Spleen (tissue), 11 donors: ENCODE measurements around the gene MED27. TPM values are rescaled to one million over a fixed set of nuclear protein-coding genes. Genes with fewer than 3 reads are reported as not detected.
A peak's percentile ranks its signal among the peaks of the same experiment; 100 is the strongest.

ENCODE experiments used
- DNase-seq: peaks from one replicate; pipeline ENCODE4 v3.0.0-alpha.2; 2020
- H3K27ac ChIP-seq, 8 donors: fragments of 200-600 bp; sonication (generic) in 7 of 8; 1 replicate in 4 of 8; 2 replicates in 4 of 8; pipeline versions ENCODE4 v1.5.0 to v1.8.0; 2016 to 2021; ENCODE audit warnings: inconsistent platforms in 4 of 8, mild to moderate bottlenecking in 4 of 8, moderate library complexity in 1 of 8
- H3K27me3 ChIP-seq, 7 donors: fragments of 200-600 bp; sonication (generic) in 6 of 7; replicated peaks in 1 of 7; 1 replicate in 4 of 7; 2 replicates in 3 of 7; pipeline versions ENCODE4 v1.5.0 to v1.8.0; 2016 to 2021; ENCODE audit warnings: inconsistent platforms in 3 of 7, mild to moderate bottlenecking in 1 of 7
- H3K36me3 ChIP-seq, 6 donors: fragments of 200-600 bp; sonication (generic) in 5 of 6; 1 replicate in 4 of 6; 2 replicates in 2 of 6; pipeline versions ENCODE4 v1.5.0 to v1.8.0; 2016 to 2021; ENCODE audit warnings: inconsistent platforms in 2 of 6
- H3K4me1 ChIP-seq, 6 donors: fragments of 200-600 bp; sonication (generic) in 5 of 6; 1 replicate in 3 of 6; 2 replicates in 3 of 6; pipeline versions ENCODE4 v1.5.0 to v1.8.0; 2016 to 2021; ENCODE audit warnings: inconsistent platforms in 3 of 6
- H3K4me3 ChIP-seq, 8 donors: fragments of 200-600 bp; sonication (generic) in 7 of 8; 1 replicate in 4 of 8; 2 replicates in 4 of 8; pipeline versions ENCODE4 v1.5.0 to v1.8.0; 2016 to 2021; ENCODE audit warnings: inconsistent platforms in 4 of 8, mild to moderate bottlenecking in 4 of 8, moderate library complexity in 2 of 8
- H3K9me3 ChIP-seq, 8 donors: fragments of 200-600 bp; sonication (generic) in 7 of 8; 1 replicate in 4 of 8; 2 replicates in 4 of 8; pipeline versions ENCODE4 v1.5.0 to v1.8.0; 2016 to 2021; ENCODE audit warnings: inconsistent platforms in 4 of 8
- CTCF ChIP-seq, 11 experiments: fragments of 200-600 bp in 7 of 11; fragments of 450-650 bp in 4 of 11; sonication (generic) in 4 of 11; IDR thresholded peaks in 8 of 11; conservative IDR thresholded peaks in 3 of 11; 1 replicate in 7 of 11; 2 replicates in 4 of 11; pipeline versions ENCODE4 v1.4.0 to v1.8.0; 2016 to 2021; ENCODE audit warnings: antibody characterized with exemption in 11 of 11, inconsistent platforms in 4 of 11, mild to moderate bottlenecking in 1 of 11
- POLR2A ChIP-seq, 3 donors: fragments of 450-650 bp; IDR thresholded peaks; one replicate each; pipeline ENCODE4 v1.5.1; 2017; ENCODE audit warnings: antibody characterized with exemption in 3 of 3, mild to moderate bottlenecking in 1 of 3
- POLR2AphosphoS5 ChIP-seq, 3 donors: sonication (generic); formaldehyde crosslinking; IDR thresholded peaks; one replicate each; pipeline ENCODE4 v1.5.1; 2017; ENCODE audit warnings: antibody characterized with exemption in 3 of 3
- WGBS, 5 donors: extraction: QIAGEN DNeasy Blood & Tissue Kit in 3 of 5; methylation state at CpG; one replicate each; pipeline versions ENCODE4 v1.1.5 to v1.1.7; 2013 to 2018; 5-methylcytosine and 5-hydroxymethylcytosine counted together
- intact Hi-C: fragments of 100-400 bp; cut with DNase I; formaldehyde crosslinking; loops from one replicate; pipeline ENCODE4 v1.15.0; 2023; ENCODE audit warnings: low total_unique reads
- polyA plus RNA-seq, 3 donors: library from polyadenylated mRNA; stranded (reverse); fragments of 200-250 nt; gene quantifications; one replicate each; pipeline ENCODE4 v1.2.1, GENCODE V29; 2013
- total RNA-seq, 7 donors: library from RNA; depleted of rRNA in 3 of 7; stranded (reverse); fragments of >200 nt in 3 of 7; fragmentation: NEBNext Ultra II Directional in 4 of 7; extraction: Animal tissue kit (Norgen Biotek cat#: 25700) in 4 of 7; gene quantifications; one replicate each; pipeline versions ENCODE4 v1.1.0 to v1.2.1, GENCODE V29; 2016 to 2021
- donor health status: healthy with polysubstance abuse.
- donor health status: DM: no; HTN: no; CAD: no; lungs with moderate emphysema.
- donor health status: DM: no; HTN: no; CAD: no.
- donor health status: Bipolar disorder and iron deficiency.
- donor health status: healthy.
- donor health status: DM: no; HTN: no; CAD: no.
- donor health status: DM: yes; HTN: yes; CAD: no.

Gene MED27
- total and polyA plus RNA-seq, 10 donors: 13.1 to 22.4 (median 16.0) TPM

- Histone ChIP-seq H3K4me1 (peaks cover 0 to 53% (median 6%) of the 10 kb centered on the region in 6 donors), H3K4me3 (no peak overlapping the region), H3K27ac (peak overlapping the region in 1 of 8 donors; percentile 64), H3K9me3 (no peaks in the 10 kb centered on the region), H3K27me3 (no peaks in the 10 kb centered on the region), H3K36me3 (peaks cover 0 to 20% (median 0%) of the 10 kb centered on the region in 6 donors)
- 82 to 91% (median 89%) methylated on average over 5 of the region's 5 CpGs for WGBS, 5 donors
- TF ChIP-seq POLR2A (IDR thresholded peaks at IDR 0.05) (no peak), POLR2AphosphoS5 (IDR thresholded peaks at IDR 0.05) (no peak), CTCF (IDR thresholded peaks at IDR 0.05 in 8 of 11, conservative IDR thresholded peaks at IDR 0.05 in 3 of 11) (no peak)
- intact Hi-C loops: no loop called here
- DNase-seq: no peak
Measured at GRCh38 chr9:132007371-132008025, 72.2 kb downstream of the MED27 start.

DNA sequence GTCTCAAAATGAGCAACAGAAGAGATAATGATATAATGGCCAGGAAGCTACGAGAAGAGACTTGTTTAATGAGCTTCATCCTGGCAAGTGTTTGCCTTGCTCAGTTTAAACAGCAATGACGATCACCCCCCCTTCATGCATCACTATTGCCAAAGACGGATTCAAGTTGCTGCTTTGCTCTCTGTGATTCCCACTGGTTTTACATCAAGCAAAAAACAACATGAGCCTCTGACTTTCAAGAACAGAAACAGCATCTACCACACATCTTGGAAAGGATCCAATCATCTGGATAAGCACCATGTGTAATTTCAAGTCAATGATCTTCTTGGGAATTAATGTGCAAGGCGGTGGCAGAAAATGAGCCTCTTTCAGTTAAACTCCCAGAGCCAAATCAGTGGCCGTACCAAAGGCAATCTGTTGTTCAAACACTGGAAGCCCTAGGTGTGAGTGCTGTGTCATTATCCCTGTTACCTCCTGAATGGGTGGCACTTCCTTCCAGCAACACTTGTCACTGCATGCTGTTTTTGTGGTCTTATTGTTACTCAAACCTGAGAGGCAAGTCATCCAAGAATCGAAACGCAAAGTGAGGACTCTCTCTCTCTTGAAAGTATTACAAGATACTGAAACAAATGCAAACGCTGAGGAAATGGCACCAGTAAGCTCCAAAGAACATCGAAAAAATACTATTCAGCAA, 72.8 kb downstream of the MED27 start:
- 59 to 73% (median 64%) methylated on average over 9 of the region's 9 CpGs for WGBS, 5 donors
- intact Hi-C loops: no loop called here
- H3K36me3 ChIP-seq: peaks cover 0 to 14% (median 0%) of the 10 kb centered on the region in 6 donors
- peak overlapping the region in 1 of 8 donors; percentile 64 for H3K27ac ChIP-seq
- H3K27me3 ChIP-seq: no peaks in the 10 kb centered on the region
- no peak for TF ChIP-seq POLR2AphosphoS5 (IDR thresholded peaks at IDR 0.05)
- no peak for TF ChIP-seq POLR2A (IDR thresholded peaks at IDR 0.05)
- TF ChIP-seq CTCF (IDR thresholded peaks at IDR 0.05 in 8 of 11, conservative IDR thresholded peaks at IDR 0.05 in 3 of 11): no peak
- H3K9me3 ChIP-seq: peaks cover 0 to 1% (median 0%) of the 10 kb centered on the region in 8 donors
- no peak overlapping the region for H3K4me3 ChIP-seq
- no peak for DNase-seq
- H3K4me1 ChIP-seq: peaks cover 0 to 58% (median 8%) of the 10 kb centered on the region in 6 donors

DNA sequence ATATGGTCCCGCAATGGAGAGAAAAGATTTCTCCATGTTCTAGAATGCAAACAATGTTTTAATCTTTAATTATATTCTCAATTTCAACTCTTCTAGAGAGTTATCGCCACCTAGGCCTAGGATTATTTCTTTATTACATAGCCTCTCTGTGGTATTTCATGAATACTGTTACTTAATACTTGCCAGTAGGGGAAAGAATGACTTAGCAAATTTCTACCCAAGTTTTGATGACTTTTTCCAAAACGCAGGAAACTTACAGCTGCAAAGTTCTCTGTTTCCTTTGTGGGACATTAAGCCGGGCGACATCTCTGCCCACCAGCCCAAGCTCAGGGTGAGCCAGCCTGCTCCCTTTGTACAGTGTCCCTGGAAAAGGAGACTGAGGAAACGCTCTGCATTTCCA, 73.8 kb downstream of the MED27 start:
- no peak for DNase-seq
- H3K4me3 ChIP-seq: no peak overlapping the region
- H3K9me3 ChIP-seq: peaks cover 0 to 5% (median 0%) of the 10 kb centered on the region in 8 donors
- WGBS, 5 donors: 50 to 62% (median 60%) methylated on average over 6 of the region's 6 CpGs
- peak overlapping the region in 1 of 8 donors; percentile 64 for H3K27ac ChIP-seq
- H3K27me3 ChIP-seq: no peaks in the 10 kb centered on the region
- peaks cover 0 to 14% (median 0%) of the 10 kb centered on the region in 6 donors for H3K36me3 ChIP-seq
- intact Hi-C loops: no loop called here
- H3K4me1 ChIP-seq: peaks cover 0 to 58% (median 8%) of the 10 kb centered on the region in 6 donors
- TF ChIP-seq CTCF (IDR thresholded peaks at IDR 0.05 in 8 of 11, conservative IDR thresholded peaks at IDR 0.05 in 3 of 11) (no peak), POLR2A (IDR thresholded peaks at IDR 0.05) (no peak), POLR2AphosphoS5 (IDR thresholded peaks at IDR 0.05) (no peak)

- H3K4me3 ChIP-seq: no peak overlapping the region
- DNase-seq: no peak
- no peaks in the 10 kb centered on the region for H3K27me3 ChIP-seq
- peaks cover 0 to 58% (median 8%) of the 10 kb centered on the region in 6 donors for H3K4me1 ChIP-seq
- TF ChIP-seq POLR2A (IDR thresholded peaks at IDR 0.05): no peak
- no peak for TF ChIP-seq POLR2AphosphoS5 (IDR thresholded peaks at IDR 0.05)
- TF ChIP-seq CTCF (IDR thresholded peaks at IDR 0.05 in 8 of 11, conservative IDR thresholded peaks at IDR 0.05 in 3 of 11): no peak
- 91 to 95% (median 95%) methylated on average over 5 of the region's 5 CpGs for WGBS, 5 donors
- H3K36me3 ChIP-seq: peaks cover 0 to 11% (median 0%) of the 10 kb centered on the region in 6 donors
- no peak overlapping the region for H3K27ac ChIP-seq
- peaks cover 0 to 5% (median 0%) of the 10 kb centered on the region in 8 donors for H3K9me3 ChIP-seq
- intact Hi-C loops: no loop called here
Measured at GRCh38 chr9:132004323-132004722, 75.3 kb downstream of the MED27 start.
